GM23338 (cell line): Measurements from ENCODE around the gene MYOCOS.

Experiments used
- CTCF ChIP-seq, 2 experiments: fragments of 200-600 bp in 1 of 2; sonication (generic) in 1 of 2; conservative IDR thresholded peaks; 2 replicates each; pipeline versions ENCODE4 v1.5.1 to v1.6.1; 2016 to 2017; ENCODE audit warnings: antibody characterized with exemption in 2 of 2, low read depth in 2 of 2, mild to moderate bottlenecking in 2 of 2, moderate library complexity in 1 of 2
- ETS1 ChIP-seq: IDR thresholded peaks from 2 replicates; pipeline ENCODE4 v1.6.1; 2016; ENCODE audit warnings: antibody characterized with exemption
- EZH2 ChIP-seq: fragments of 200-600 bp; sonication (generic); IDR thresholded peaks from one replicate; pipeline ENCODE4 v1.8.0; 2017; ENCODE audit warnings: antibody characterized with exemption, mild to moderate bottlenecking, low read depth; ENCODE audit not compliant: unreplicated experiment
- EZH2phosphoT487 ChIP-seq: fragments of 200-600 bp; sonication (generic); IDR thresholded peaks from one replicate; pipeline ENCODE4 v1.8.1; 2018; ENCODE audit warnings: antibody characterized with exemption; ENCODE audit not compliant: unreplicated experiment
- ZNF114 ChIP-seq: fragments of 250-450 bp; sonication (Bioruptor Pico); IDR thresholded peaks from 2 replicates; pipeline ENCODE4 v1.5.0; 2020; ENCODE audit warnings: mild to moderate bottlenecking, moderate library complexity

GRCh38 chr1:171596705-171597104, 25.3 kb upstream of the MYOCOS start:
- TF ChIP-seq EZH2phosphoT487 (no peak), EZH2 (no peak), CTCF (conservative IDR thresholded peaks at IDR 0.05; ENCODE audit: low read depth in 2 of 2) (no peak), ETS1 (no peak), ZNF114 (CRISPR knock-in tag) (no peak)
